B cell (primary cell): ENCODE measurements around the gene SFXN2.

Experiments
- CTCF ChIP-seq: fragments of 200-600 bp; IDR thresholded peaks from one replicate; pipeline ENCODE4 v1.8.0; 2022; ENCODE audit warnings: antibody characterized with exemption, mild to moderate bottlenecking
- EZH2 ChIP-seq: IDR thresholded peaks from 2 replicates; pipeline ENCODE4 v1.6.1; 2012; ENCODE audit warnings: borderline replicate concordance, low read depth, mild to moderate bottlenecking, moderate library complexity, low read length; ENCODE audit not compliant: insufficient read depth, poor library complexity, severe bottlenecking

GRCh38 chr10:102677331-102678067 is 36.9 kb upstream of the SFXN2 start:
- TF ChIP-seq CTCF = no peak
- no peak for TF ChIP-seq EZH2
